Retinal pigment epithelial cell (primary cell): ENCODE measurements around the gene ARHGAP23.

Experiments
- DNase-seq: peaks from one replicate; pipeline ENCODE4 v3.0.0-alpha.2; 2010; ENCODE audit warnings: low read depth
- H3K4me3 ChIP-seq: 2 replicates; pipeline ENCODE4 v1.5.1; 2011; ENCODE audit warnings: mild to moderate bottlenecking, low read length, control low read depth, moderate library complexity
- CTCF ChIP-seq: conservative IDR thresholded peaks from 2 replicates; pipeline ENCODE4 v1.5.1; 2011; ENCODE audit warnings: low read depth, low read length, control low read depth, inconsistent platforms

Gene ARHGAP23

GRCh38 chr17:38428643-38429371 is 543 bp downstream of the ARHGAP23 start:
- no peak for TF ChIP-seq CTCF
- H3K4me3 ChIP-seq: peak overlapping the region; percentile 65
- peak; percentile 15 for DNase-seq

GRCh38 chr17:38429476-38430100 is 1.3 kb downstream of the ARHGAP23 start:
- no peak for DNase-seq
- H3K4me3 ChIP-seq: peak overlapping the region; percentile 65
- TF ChIP-seq CTCF: no peak

DNA sequence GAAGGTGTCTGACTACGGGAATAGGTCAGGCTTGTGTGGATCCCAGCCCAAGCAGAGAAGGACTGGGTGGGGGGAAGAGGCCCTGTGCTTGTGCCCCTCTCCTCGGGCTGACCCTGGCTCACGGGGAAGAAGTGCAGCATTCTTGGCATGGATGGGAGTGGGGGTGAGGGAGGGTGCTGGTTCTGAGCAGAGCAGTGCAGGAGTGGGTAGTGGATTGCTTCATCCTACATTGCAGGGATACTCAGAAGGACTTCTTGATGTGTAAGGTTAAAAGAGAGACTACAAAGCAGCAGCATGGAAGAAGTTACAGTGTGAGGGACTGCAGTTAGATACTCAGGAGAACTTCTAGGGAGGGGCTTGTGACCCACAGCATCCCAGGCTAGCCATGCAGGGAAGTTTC is 2.1 kb downstream of the ARHGAP23 start:
- no peak for DNase-seq
- TF ChIP-seq CTCF: no peak
- no peak overlapping the region for H3K4me3 ChIP-seq

DNA sequence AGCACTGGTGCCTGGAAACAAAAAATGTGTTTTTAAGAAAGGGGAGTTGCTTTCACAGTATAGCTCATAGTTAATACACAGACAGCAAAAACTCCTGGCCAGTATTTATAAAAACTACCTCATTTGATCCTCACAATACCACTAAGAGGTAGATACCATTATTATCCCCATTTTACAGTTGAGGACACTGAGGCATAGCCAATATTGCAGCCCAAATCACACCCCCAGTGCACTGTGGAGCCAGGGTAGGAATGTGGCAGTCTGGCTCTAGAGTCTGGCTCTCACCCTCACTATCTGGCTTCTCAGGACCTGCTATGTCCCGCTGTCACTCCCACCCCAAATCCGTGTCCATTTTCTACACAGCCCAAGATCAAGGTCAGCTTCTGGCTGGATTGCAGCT is 2.6 kb downstream of the ARHGAP23 start:
- DNase-seq: no peak
- TF ChIP-seq CTCF: no peak
- no peak overlapping the region for H3K4me3 ChIP-seq

DNA sequence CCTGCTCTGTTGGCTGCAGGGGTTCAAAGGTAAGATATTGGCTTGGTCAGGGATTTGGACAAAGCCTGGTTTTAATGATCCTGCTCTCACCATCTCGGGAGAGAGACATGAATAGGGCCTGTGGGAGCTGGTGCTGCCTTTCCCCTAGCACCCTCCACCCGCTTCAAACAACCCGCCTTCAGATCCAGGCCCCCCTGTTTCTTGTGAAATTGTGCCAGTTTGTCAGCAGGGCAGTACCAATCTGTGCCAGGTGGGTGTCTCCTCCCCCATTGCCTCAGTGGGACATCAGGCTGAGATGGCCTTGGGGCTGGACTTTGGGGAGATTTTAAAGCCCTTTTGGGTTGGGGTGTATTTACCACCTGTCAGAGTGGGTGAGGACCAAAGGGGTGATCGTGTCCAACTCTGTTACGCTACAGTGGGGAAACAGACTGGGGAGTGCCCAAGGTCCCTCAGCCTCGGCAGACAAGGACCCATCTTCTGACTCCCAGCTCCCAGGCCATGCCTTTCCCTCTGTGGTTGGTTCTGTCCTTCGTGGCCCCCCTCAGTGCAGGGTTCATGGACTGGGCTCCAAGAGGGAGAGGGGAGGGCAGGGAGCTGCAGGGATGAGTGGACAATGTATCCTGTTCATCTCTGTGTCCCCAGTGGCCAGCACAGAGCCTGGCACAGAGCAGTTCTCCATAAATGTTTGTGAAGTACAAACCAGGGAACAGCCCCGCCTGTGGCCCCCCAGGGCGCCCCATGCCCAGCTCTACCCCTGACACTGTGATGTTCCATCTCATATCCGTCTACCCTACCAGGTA is 3.3 kb downstream of the ARHGAP23 start:
- no peak for TF ChIP-seq CTCF
- no peak overlapping the region for H3K4me3 ChIP-seq
- no peak for DNase-seq

DNA sequence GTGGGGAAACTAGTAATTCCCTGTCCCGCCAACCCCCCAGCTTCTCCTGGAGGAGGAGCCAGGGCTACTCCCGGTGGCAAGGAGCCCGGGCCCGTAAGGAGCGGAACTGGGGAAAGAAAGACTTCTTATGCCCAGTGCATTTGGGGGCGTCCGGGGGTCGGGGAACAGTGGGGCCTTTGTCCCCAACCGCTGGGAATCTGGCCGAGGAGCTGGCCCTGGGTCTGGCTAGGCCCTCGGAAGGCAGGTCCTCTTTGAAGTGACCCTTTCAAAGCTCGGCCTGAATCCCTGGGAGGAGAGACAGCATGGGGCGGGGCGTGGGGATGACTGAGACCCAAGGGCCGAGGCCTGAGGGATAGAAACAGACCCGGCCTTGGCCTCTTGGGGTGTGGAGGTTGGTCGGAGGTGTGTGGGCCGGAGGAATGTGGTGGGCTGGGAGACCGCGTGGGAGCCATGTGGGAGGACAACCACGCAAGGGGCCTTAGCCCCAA is 6.0 kb downstream of the ARHGAP23 start:
- TF ChIP-seq CTCF: no peak
- H3K4me3 ChIP-seq: no peak overlapping the region
- no peak for DNase-seq
